HEK293 (cell line): ENCODE data around the gene SEC22C.

Experiments used
- CTCF ChIA-PET: fragments of 350-600 bp; formaldehyde crosslinking; extraction: SDS; loops from one replicate; lab custom pipeline; 2021; ENCODE audit warnings: antibody characterized with exemption; lab: Yijun Ruan, JAX
- POLR2A ChIA-PET: fragments of 300-600 bp; formaldehyde crosslinking; extraction: SDS; loops from one replicate; lab custom pipeline; 2020; ENCODE audit warnings: antibody characterized with exemption, inconsistent platforms; lab: Yijun Ruan, JAX
- H3K27ac ChIP-seq: fragments of 200-500 bp; sonication (Bioruptor generic); 2 replicates; pipeline ENCODE4 v1.5.1; 2014; ENCODE audit warnings: low read depth, low read length, control low read depth, inconsistent platforms; ENCODE audit errors: extremely low read depth
- H3K36me3 ChIP-seq, 2 experiments: fragments of 200-500 bp in 1 of 2; sonication (Bioruptor generic) in 1 of 2; 1 replicate in 1 of 2; 2 replicates in 1 of 2; pipeline ENCODE4 v1.5.1; 2014 to 2017; ENCODE audit warnings: inconsistent platforms in 2 of 2, low read length in 2 of 2; ENCODE audit not compliant: control insufficient read depth in 2 of 2, insufficient read depth in 1 of 2
- H3K4me1 ChIP-seq: fragments of 200-500 bp; sonication (Bioruptor generic); 2 replicates; pipeline ENCODE4 v1.5.1; 2014; ENCODE audit warnings: mild to moderate bottlenecking, low read length, inconsistent platforms; ENCODE audit not compliant: control insufficient read depth, insufficient read depth
- H3K4me3 ChIP-seq: 2 replicates; pipeline ENCODE4 v1.5.1; 2011; ENCODE audit warnings: low read depth, mild to moderate bottlenecking, control low read depth, low read length, moderate library complexity
- H3K9me3 ChIP-seq: fragments of 200-500 bp; sonication (Bioruptor generic); 2 replicates; pipeline ENCODE4 v1.5.1; 2014; ENCODE audit warnings: low read depth, low read length, inconsistent platforms; ENCODE audit not compliant: control insufficient read depth, insufficient read depth
- EGR2 ChIP-seq: fragments of 450-650 bp; formaldehyde crosslinking; IDR thresholded peaks from 2 replicates; pipeline ENCODE4 v1.5.1; 2016; ENCODE audit warnings: low read depth, missing biosample characterization, missing genetic modification characterization
- HOXA7 ChIP-seq: sonication (generic); formaldehyde crosslinking; IDR thresholded peaks from 2 replicates; pipeline ENCODE4 v1.8.1; 2022; ENCODE audit warnings: missing genetic modification reagents, borderline replicate concordance
- KLF10 ChIP-seq: fragments of 450-650 bp; IDR thresholded peaks from 2 replicates; pipeline ENCODE4 v1.5.1; 2018; ENCODE audit warnings: missing biosample characterization, mild to moderate bottlenecking, missing genetic modification characterization
- TSHZ1 ChIP-seq: fragments of 450-650 bp; formaldehyde crosslinking; IDR thresholded peaks from 2 replicates; pipeline ENCODE4 v1.5.1; 2016; ENCODE audit warnings: missing biosample characterization, missing genetic modification characterization, borderline replicate concordance
- ZBTB26 ChIP-seq: fragments of 450-650 bp; formaldehyde crosslinking; optimal IDR thresholded peaks from 2 replicates; pipeline ENCODE3; 2016; ENCODE audit warnings: missing biosample characterization, mild to moderate bottlenecking, missing genetic modification characterization
- ZIC2 ChIP-seq: fragments of 450-650 bp; formaldehyde crosslinking; IDR thresholded peaks from 2 replicates; pipeline ENCODE4 v1.5.1; 2016; ENCODE audit warnings: missing biosample characterization, missing genetic modification characterization
- ZNF121 ChIP-seq: fragments of 450-650 bp; formaldehyde crosslinking; IDR thresholded peaks from 2 replicates; pipeline ENCODE4 v1.5.1; 2016; ENCODE audit warnings: missing biosample characterization, missing genetic modification characterization
- ZNF157 ChIP-seq: fragments of 450-650 bp; formaldehyde crosslinking; IDR thresholded peaks from 2 replicates; pipeline ENCODE4 v1.5.1; 2016; ENCODE audit warnings: missing biosample characterization, missing genetic modification characterization
- ZNF169 ChIP-seq: fragments of 450-650 bp; formaldehyde crosslinking; IDR thresholded peaks from 2 replicates; pipeline ENCODE4 v1.5.1; 2016; ENCODE audit warnings: missing biosample characterization, missing genetic modification characterization
- ZNF2 ChIP-seq: fragments of 450-650 bp; formaldehyde crosslinking; IDR thresholded peaks from 2 replicates; pipeline ENCODE4 v1.5.1; 2016; ENCODE audit warnings: missing biosample characterization, missing genetic modification characterization
- ZNF202 ChIP-seq: fragments of 450-650 bp; formaldehyde crosslinking; IDR thresholded peaks from 2 replicates; pipeline ENCODE4 v1.5.1; 2016; ENCODE audit warnings: missing biosample characterization, missing genetic modification characterization, borderline replicate concordance
- ZNF292 ChIP-seq: fragments of 450-650 bp; formaldehyde crosslinking; IDR thresholded peaks from 2 replicates; pipeline ENCODE4 v1.5.1; 2016; ENCODE audit warnings: low read depth, missing biosample characterization, missing genetic modification characterization, borderline replicate concordance
- ZNF394 ChIP-seq: fragments of 450-650 bp; formaldehyde crosslinking; IDR thresholded peaks from 2 replicates; pipeline ENCODE4 v1.5.1; 2016; ENCODE audit warnings: missing biosample characterization, missing genetic modification characterization, mild to moderate bottlenecking, moderate library complexity, borderline replicate concordance
- ZNF501 ChIP-seq: fragments of 450-650 bp; formaldehyde crosslinking; IDR thresholded peaks from 2 replicates; pipeline ENCODE4 v1.5.1; 2016; ENCODE audit warnings: missing biosample characterization, missing genetic modification characterization
- ZNF510 ChIP-seq: fragments of 450-650 bp; formaldehyde crosslinking; IDR thresholded peaks from 2 replicates; pipeline ENCODE4 v1.5.1; 2018; ENCODE audit warnings: mild to moderate bottlenecking, missing genetic modification characterization, missing biosample characterization; ENCODE audit not compliant: insufficient replicate concordance
- ZNF521 ChIP-seq: fragments of 450-650 bp; formaldehyde crosslinking; IDR thresholded peaks from 2 replicates; pipeline ENCODE4 v1.5.1; 2017; ENCODE audit warnings: missing biosample characterization, mild to moderate bottlenecking, missing genetic modification characterization
- ZNF549 ChIP-seq: fragments of 450-650 bp; IDR thresholded peaks from 2 replicates; pipeline ENCODE4 v1.5.1; 2018; ENCODE audit warnings: missing biosample characterization, missing genetic modification characterization, mild to moderate bottlenecking, inconsistent platforms, moderate library complexity
- ZNF558 ChIP-seq: fragments of 450-650 bp; formaldehyde crosslinking; IDR thresholded peaks from 2 replicates; pipeline ENCODE4 v1.5.1; 2016; ENCODE audit warnings: missing biosample characterization, missing genetic modification characterization
- ZNF645 ChIP-seq: fragments of 450-650 bp; formaldehyde crosslinking; IDR thresholded peaks from 2 replicates; pipeline ENCODE4; 2016; ENCODE audit warnings: missing biosample characterization, missing genetic modification characterization
- ZNF654 ChIP-seq: fragments of 450-650 bp; formaldehyde crosslinking; IDR thresholded peaks from 2 replicates; pipeline ENCODE4 v1.5.1; 2016; ENCODE audit warnings: low read depth, missing biosample characterization, missing genetic modification characterization
- TF ChIP-seq, protein P1 (sequence below): fragments of 450-650 bp; formaldehyde crosslinking; IDR thresholded peaks from 2 replicates; pipeline ENCODE4 v1.5.1; 2016; ENCODE audit warnings: missing biosample characterization, missing genetic modification characterization
- TF ChIP-seq, protein P2 (sequence below): fragments of 450-650 bp; formaldehyde crosslinking; IDR thresholded peaks from 2 replicates; pipeline ENCODE4 v1.5.1; 2016; ENCODE audit warnings: missing biosample characterization, missing genetic modification characterization

SEC22C gene

GRCh38 chr3:42602961-42603360 lies 21.2 kb upstream of the SEC22C start:
- TF ChIP-seq EGR2 (tag by site-specific recombination) (no peak), ZNF157 (tag by site-specific recombination) (no peak), ZNF121 (peak; percentile 34; the same call in 1 of the 2 replicates)
- ChIA-PET POLR2A (interaction anchor here (0.6 kb wide), 1 partner anchor 45 kb away, joined by 3 read pairs; no protein-coding TSS in a partner anchor), CTCF (interaction anchor here (0.6 to 0.7 kb wide), 3 partner anchors 44 to 485 kb away, joined by 3 to 6 read pairs (median 4); no protein-coding TSS in a partner anchor)
- no peak overlapping the region for H3K4me3 ChIP-seq
- H3K9me3 ChIP-seq: no peaks in the 10 kb centered on the region
- H3K36me3 ChIP-seq: peaks cover 13 to 33% of the 10 kb centered on the region in 2 experiments; a peak in 2 of 3 replicates
- H3K4me1 ChIP-seq: no peaks in the 10 kb centered on the region
- H3K27ac ChIP-seq: no peak overlapping the region

- no peak overlapping the region for H3K27ac ChIP-seq
- H3K4me1 ChIP-seq: no peaks in the 10 kb centered on the region
- no peaks in the 10 kb centered on the region for H3K9me3 ChIP-seq
- peaks cover 10 to 28% of the 10 kb centered on the region in 2 experiments; a peak in 2 of 3 replicates for H3K36me3 ChIP-seq
- H3K4me3 ChIP-seq: peak overlapping the region; percentile 93
- ChIA-PET POLR2A (interaction anchor here (1.9 to 2.7 kb wide), 2 partner anchors 11 to 21 kb away, joined by 23 to 60 read pairs; partner anchors contain the start of genes SEC22C and SS18L2), CTCF (interaction anchor here (0.7 to 1.3 kb wide), 5 partner anchors 9 to 146 kb away, joined by 3 to 6 read pairs (median 3); partner anchors contain the start of gene SS18L2)
- no peak for TF ChIP-seq ZIC2 (tag by site-specific recombination)
- no peak for TF ChIP-seq ZNF558 (tag by site-specific recombination)
- TF ChIP-seq ZNF521 (tag by site-specific recombination): no peak
- no peak for TF ChIP-seq ZNF645 (tag by site-specific recombination)
- TF ChIP-seq ZNF510: no peak
- no peak for TF ChIP-seq KLF10
- TF ChIP-seq ZNF292 (tag by site-specific recombination): no peak
- no peak for TF ChIP-seq ZNF2 (tag by site-specific recombination)
- no peak for TF ChIP-seq ZNF654 (tag by site-specific recombination)
- TF ChIP-seq TSHZ1 (tag by site-specific recombination): no peak
- TF ChIP-seq, protein P1, sequence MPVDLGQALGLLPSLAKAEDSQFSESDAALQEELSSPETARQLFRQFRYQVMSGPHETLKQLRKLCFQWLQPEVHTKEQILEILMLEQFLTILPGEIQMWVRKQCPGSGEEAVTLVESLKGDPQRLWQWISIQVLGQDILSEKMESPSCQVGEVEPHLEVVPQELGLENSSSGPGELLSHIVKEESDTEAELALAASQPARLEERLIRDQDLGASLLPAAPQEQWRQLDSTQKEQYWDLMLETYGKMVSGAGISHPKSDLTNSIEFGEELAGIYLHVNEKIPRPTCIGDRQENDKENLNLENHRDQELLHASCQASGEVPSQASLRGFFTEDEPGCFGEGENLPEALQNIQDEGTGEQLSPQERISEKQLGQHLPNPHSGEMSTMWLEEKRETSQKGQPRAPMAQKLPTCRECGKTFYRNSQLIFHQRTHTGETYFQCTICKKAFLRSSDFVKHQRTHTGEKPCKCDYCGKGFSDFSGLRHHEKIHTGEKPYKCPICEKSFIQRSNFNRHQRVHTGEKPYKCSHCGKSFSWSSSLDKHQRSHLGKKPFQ (tag by site-specific recombination): no peak
- no peak for TF ChIP-seq ZNF549 (tag by site-specific recombination)
- TF ChIP-seq EGR2 (tag by site-specific recombination): no peak
- no peak for TF ChIP-seq ZNF202
- no peak for TF ChIP-seq ZNF169
- TF ChIP-seq, protein P2, sequence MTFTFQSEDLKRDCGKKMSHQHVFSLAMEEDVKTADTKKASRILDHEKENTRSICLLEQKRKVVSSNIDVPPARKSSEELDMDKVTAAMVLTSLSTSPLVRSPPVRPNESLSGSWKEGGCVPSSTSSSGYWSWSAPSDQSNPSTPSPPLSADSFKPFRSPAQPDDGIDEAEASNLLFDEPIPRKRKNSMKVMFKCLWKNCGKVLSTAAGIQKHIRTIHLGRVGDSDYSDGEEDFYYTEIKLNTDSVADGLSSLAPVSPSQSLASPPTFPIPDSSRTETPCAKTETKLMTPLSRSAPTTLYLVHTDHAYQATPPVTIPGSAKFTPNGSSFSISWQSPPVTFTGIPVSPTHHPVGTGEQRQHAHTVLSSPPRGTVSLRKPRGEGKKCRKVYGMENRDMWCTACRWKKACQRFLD (tag by site-specific recombination): no peak
- no peak for TF ChIP-seq ZBTB26 (tag by site-specific recombination)
- no peak for TF ChIP-seq ZNF394 (tag by site-specific recombination)
- TF ChIP-seq HOXA7: no peak
- TF ChIP-seq ZNF501 (tag by site-specific recombination): no peak
Observed at GRCh38 chr3:42601896-42602581, 20.3 kb upstream of the SEC22C start.
